GM21528 (cell line): ENCODE measurements around the gene SLC6A2.
"Not testable (repeated sequence)": the region's sequence is repeated elsewhere in the genome, so short reads cannot be mapped to it uniquely, and the experiment has no call there.

Experiments
- ATAC-seq: cut with Tn5 transposase; IDR thresholded peaks from one replicate; pipeline ENCODE4 v1.9.1; 2021; ENCODE audit warnings: mild to moderate bottlenecking, moderate library complexity; ENCODE audit not compliant: unreplicated experiment, low FRiP score

The SLC6A2 gene

GRCh38 chr16:55703003-55704001, 47.5 kb downstream of the SLC6A2 start:
- no peak for ATAC-seq

GRCh38 chr16:55706739-55707384, 51.1 kb downstream of the SLC6A2 start:
- no peak for ATAC-seq

GRCh38 chr16:55709801-55710200, 54.0 kb downstream of the SLC6A2 start:
- ATAC-seq = no peak

- ATAC-seq = no peak
These were observed 54.7 kb downstream of the SLC6A2 start for GRCh38 chr16:55710466-55710865.

GRCh38 chr16:55711959-55712876, 56.4 kb downstream of the SLC6A2 start:
- no peak for ATAC-seq

GRCh38 chr16:55713103-55713502, 57.3 kb downstream of the SLC6A2 start:
- ATAC-seq = no peak

- no peak for ATAC-seq
These were observed 61.5 kb downstream of the SLC6A2 start for GRCh38 chr16:55717326-55717725.

GRCh38 chr16:55725055-55725777, 69.4 kb downstream of the SLC6A2 start:
- ATAC-seq = no peak

GRCh38 chr16:55728797-55729196, 73.0 kb downstream of the SLC6A2 start:
- no peak for ATAC-seq

GRCh38 chr16:55730115-55730514, 74.3 kb downstream of the SLC6A2 start:
- no peak for ATAC-seq

GRCh38 chr16:55732496-55732895, 76.7 kb downstream of the SLC6A2 start:
- ATAC-seq = no peak

- ATAC-seq = no peak
These were observed 78.9 kb downstream of the SLC6A2 start for GRCh38 chr16:55734665-55735064.

GRCh38 chr16:55735120-55735781, 79.5 kb downstream of the SLC6A2 start:
- no peak for ATAC-seq

- no peak for ATAC-seq
These were observed 80.9 kb downstream of the SLC6A2 start for GRCh38 chr16:55736671-55737070.

GRCh38 chr16:55737318-55737717, 81.5 kb downstream of the SLC6A2 start:
- ATAC-seq = no peak

GRCh38 chr16:55737966-55738365, 82.2 kb downstream of the SLC6A2 start:
- ATAC-seq = no peak

GRCh38 chr16:55746081-55746480, 90.3 kb downstream of the SLC6A2 start:
- ATAC-seq = no peak

- no peak for ATAC-seq
These were observed 92.0 kb downstream of the SLC6A2 start for GRCh38 chr16:55747785-55748184.

- ATAC-seq = not testable (repeated sequence)
These were observed 96.8 kb downstream of the SLC6A2 start for GRCh38 chr16:55752465-55753144.
